ENCODE measurements around the gene ZNF891. TPM values are rescaled to one million over a fixed set of nuclear protein-coding genes. Genes with fewer than 3 reads are reported as not detected.

Gene ZNF891
- total RNA-seq, 1 experiment from 2014 or later: 0.51 TPM

DNA sequence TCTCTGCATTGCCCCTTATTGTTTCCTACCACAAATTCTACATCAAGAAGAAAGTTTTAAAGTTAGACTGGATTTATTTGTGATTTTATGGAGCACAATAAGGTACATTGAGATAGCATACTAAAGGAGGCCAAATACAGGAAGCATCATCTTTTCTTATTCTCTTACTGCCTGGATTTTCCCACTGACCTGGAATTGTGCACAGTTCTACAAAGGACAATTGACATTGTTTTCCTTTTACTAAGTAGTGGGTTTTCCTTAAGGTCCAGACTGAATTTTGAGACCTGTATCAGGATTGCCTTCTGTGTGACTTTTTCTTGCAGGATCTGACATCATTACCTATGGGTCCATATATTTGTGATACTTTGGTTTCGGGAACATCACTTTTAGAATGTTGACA lies 68.1 kb downstream of the ZNF891 start:
- DNase-seq (ENCODE audit: low read depth): no peak

DNA sequence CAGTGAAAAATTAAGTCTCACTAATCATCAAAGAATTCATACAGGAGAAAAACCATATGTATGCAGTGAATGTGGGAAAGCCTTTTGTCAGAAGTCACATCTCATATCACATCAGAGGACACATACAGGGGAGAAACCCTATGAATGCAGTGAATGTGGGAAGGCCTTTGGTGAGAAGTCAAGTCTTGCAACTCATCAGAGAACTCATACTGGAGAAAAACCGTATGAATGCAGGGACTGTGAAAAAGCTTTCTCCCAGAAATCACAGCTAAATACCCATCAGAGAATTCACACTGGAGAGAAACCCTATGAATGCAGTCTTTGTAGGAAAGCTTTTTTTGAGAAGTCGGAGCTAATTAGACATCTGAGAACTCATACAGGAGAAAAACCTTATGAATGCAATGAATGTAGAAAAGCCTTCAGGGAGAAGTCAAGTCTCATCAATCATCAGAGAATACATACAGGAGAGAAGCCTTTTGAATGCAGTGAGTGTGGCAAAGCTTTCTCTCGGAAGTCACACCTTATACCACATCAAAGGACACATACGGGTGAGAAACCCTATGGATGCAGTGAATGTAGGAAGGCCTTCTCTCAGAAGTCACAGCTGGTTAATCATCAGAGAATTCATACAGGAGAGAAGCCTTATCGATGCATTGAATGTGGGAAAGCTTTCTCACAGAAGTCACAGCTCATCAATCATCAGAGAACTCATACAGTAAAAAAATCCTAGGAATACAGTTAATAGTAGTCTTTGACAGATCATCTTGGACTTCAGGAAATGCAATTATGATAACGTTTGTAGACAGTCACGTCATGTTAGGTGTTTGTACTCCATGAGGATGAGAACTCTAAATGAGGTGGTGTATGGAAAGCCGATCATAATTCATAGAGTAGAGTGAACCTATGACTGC lies 71.6 kb downstream of the ZNF891 start:
- DNase-seq (ENCODE audit: low read depth): no peak

- no peak for DNase-seq (ENCODE audit: low read depth)
Observed at GRCh38 chr12:133057446-133057845, 72.6 kb downstream of the ZNF891 start.

Other genes starting within 250 kb of the ZNF891 start
- 16.4 and 23.3 TPM in 2 replicates for gene CHFR, start 242.7 kb downstream of the ZNF891 start, total RNA-seq (2014; rRNA removed; shearing (Covaris generic))
- 2.5 TPM in 2 replicates for gene ZNF605, start 174.0 kb downstream of the ZNF891 start, total RNA-seq (2014; rRNA removed; shearing (Covaris generic))
- 6.9 and 9.8 TPM in 2 replicates for gene ZNF26, start 143.9 kb downstream of the ZNF891 start, total RNA-seq (2014; rRNA removed; shearing (Covaris generic))
- 11.3 and 15.7 TPM in 2 replicates for gene ZNF84, start 92.8 kb downstream of the ZNF891 start, total RNA-seq (2014; rRNA removed; shearing (Covaris generic))
- 8.6 and 9.1 TPM in 2 replicates for gene ZNF140, start 49.4 kb downstream of the ZNF891 start, total RNA-seq (2014; rRNA removed; shearing (Covaris generic))
- 3.0 and 5.8 TPM in 2 replicates for gene ZNF10, start 353 bp upstream of the ZNF891 start, total RNA-seq (2014; rRNA removed; shearing (Covaris generic))
- gene ZNF268, start 51.2 kb upstream of the ZNF891 start, total RNA-seq (2014; rRNA removed; shearing (Covaris generic)): 13.7 and 22.3 TPM in 2 replicates
- gene ANHX, start 105.6 kb upstream of the ZNF891 start, total RNA-seq (2014; rRNA removed; shearing (Covaris generic)): not detected in 2 replicates